ENCODE data around the gene JMJD8.

The JMJD8 gene

GRCh38 chr16:687499-687898, 3.4 kb upstream of the JMJD8 start:
- no peak for DNase-seq

- DNase-seq, result no peak
Observed at GRCh38 chr16:686459-687260, 2.5 kb upstream of the JMJD8 start.

- DNase-seq, result no peak
Observed at GRCh38 chr16:685967-686366, 1.8 kb upstream of the JMJD8 start.

GRCh38 chr16:684961-685696, 995 bp upstream of the JMJD8 start:
- no peak for DNase-seq

- DNase-seq, result no peak
Observed at GRCh38 chr16:683396-684070, 601 bp downstream of the JMJD8 start.

GRCh38 chr16:682493-683395, 1.4 kb downstream of the JMJD8 start:
- DNase-seq, result no peak

GRCh38 chr16:681746-682427, 2.2 kb downstream of the JMJD8 start:
- DNase-seq, result no peak

GRCh38 chr16:680967-681745, 3.0 kb downstream of the JMJD8 start:
- no peak for DNase-seq

GRCh38 chr16:680625-680945, 3.5 kb downstream of the JMJD8 start:
- no peak for DNase-seq

GRCh38 chr16:679814-680624, 4.1 kb downstream of the JMJD8 start, which contains the start of gene STUB1:
Gene STUB1, plus strand, starts transcription at chr16:680410. Its CDS starts 116 bp downstream, at chr16:680526.
- DNase-seq, result peak; percentile 91

- DNase-seq, result peak; percentile 51
Observed at GRCh38 chr16:678858-679813, 5.0 kb downstream of the JMJD8 start.

- DNase-seq, result no peak
Observed at GRCh38 chr16:678209-678857, 5.8 kb downstream of the JMJD8 start.

- DNase-seq, result no peak
Observed at GRCh38 chr16:677316-678190, 6.6 kb downstream of the JMJD8 start.

GRCh38 chr16:676913-677312, 7.2 kb downstream of the JMJD8 start:
- DNase-seq, result no peak

- DNase-seq, result no peak
Observed at GRCh38 chr16:676565-676902, 7.6 kb downstream of the JMJD8 start.

- no peak for DNase-seq
Observed at GRCh38 chr16:675884-676564, 8.1 kb downstream of the JMJD8 start.

All from stimulated activated CD4-positive, alpha-beta T cell treated with anti-CD3 and anti-CD28 coated beads, Interleukin-4, amount 100 ng/mL, for 1 hour (primary cell).